HL-60/S4 (cell line): ENCODE measurements around the gene FCN2.

Experiments
- in situ Hi-C: fragments of 300-500 bp; cut with MboI; formaldehyde crosslinking; loops from 2 replicates; pipeline ENCODE4 v1.14.3; 2022; ENCODE audit warnings: low sequenced_read_pairs

The FCN2 gene

GRCh38 chr9:134887686-134888602, 7.3 kb downstream of the FCN2 start:
- in situ Hi-C loops: no loop called here

- in situ Hi-C loops: no loop called here
Measured at GRCh38 chr9:134888603-134889190, 8.1 kb downstream of the FCN2 start.

GRCh38 chr9:134889386-134890154, 9.0 kb downstream of the FCN2 start:
- in situ Hi-C loops: no loop called here

GRCh38 chr9:134890155-134890495, 9.5 kb downstream of the FCN2 start:
- in situ Hi-C loops: no loop called here

- in situ Hi-C loops: no loop called here
Measured at GRCh38 chr9:134891053-134891452, 10.4 kb downstream of the FCN2 start.

- in situ Hi-C loops: no loop called here
Measured at GRCh38 chr9:134891713-134892112, 11.1 kb downstream of the FCN2 start.

- in situ Hi-C loops: no loop called here
Measured at GRCh38 chr9:134892221-134892620, 11.6 kb downstream of the FCN2 start.

- in situ Hi-C loops: no loop called here
Measured at GRCh38 chr9:134892820-134893420, 12.3 kb downstream of the FCN2 start.

GRCh38 chr9:134894136-134894860, 13.7 kb downstream of the FCN2 start:
- in situ Hi-C loops: no loop called here

- in situ Hi-C loops: no loop called here
Measured at GRCh38 chr9:134895097-134895496, 14.5 kb downstream of the FCN2 start.

GRCh38 chr9:134895567-134895907, 14.9 kb downstream of the FCN2 start:
- in situ Hi-C loops: no loop called here

- in situ Hi-C loops: no loop called here
Measured at GRCh38 chr9:134895908-134896833, 15.6 kb downstream of the FCN2 start.

- in situ Hi-C loops: no loop called here
Measured at GRCh38 chr9:134896834-134897583, 16.4 kb downstream of the FCN2 start.

- in situ Hi-C loops: no loop called here
Measured at GRCh38 chr9:134897584-134898170, 17.1 kb downstream of the FCN2 start.

GRCh38 chr9:134898319-134898718, 17.7 kb downstream of the FCN2 start:
- in situ Hi-C loops: no loop called here

- in situ Hi-C loops: no loop called here
Measured at GRCh38 chr9:134899168-134899567, 18.6 kb downstream of the FCN2 start.

GRCh38 chr9:134899818-134900217, 19.2 kb downstream of the FCN2 start:
- in situ Hi-C loops: no loop called here

GRCh38 chr9:134902936-134903335, 22.3 kb downstream of the FCN2 start:
- in situ Hi-C loops: no loop called here
